ENCODE data around the gene FARP2. TPM values are rescaled to one million over a fixed set of nuclear protein-coding genes. Genes with fewer than 3 reads are reported as not detected.
"Not testable (repeated sequence)": the region's sequence is repeated elsewhere in the genome, so short reads cannot be mapped to it uniquely, and the experiment has no call there.

FARP2 gene
- total RNA-seq, 1 experiment from 2014 or later: 49.3 TPM

DNA sequence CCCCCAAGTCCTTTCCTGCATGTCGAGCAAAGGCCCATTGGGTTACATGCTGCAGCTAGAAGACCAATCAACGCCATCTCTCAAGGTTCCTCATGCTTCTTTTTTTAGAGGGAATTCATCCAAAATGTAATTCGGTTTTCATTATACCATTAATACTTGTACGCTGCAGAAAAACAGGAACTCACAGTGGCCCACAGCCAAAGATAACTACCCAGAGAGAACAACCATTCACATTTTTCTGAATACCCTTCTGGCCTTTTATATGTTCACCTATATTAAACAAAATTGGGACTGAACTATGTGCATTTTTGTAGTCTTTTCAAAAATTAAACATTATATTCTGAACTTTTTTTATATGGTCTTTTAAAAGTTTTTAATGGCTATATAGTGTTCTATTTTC, 25.8 kb downstream of the FARP2 start:
- Histone ChIP-seq H3K27me3 (ENCODE audit: insufficient read depth, low read length) (no peaks in the 10 kb centered on the region), H2AFZ (ENCODE audit: low read depth, low read length, poor library complexity, severe bottlenecking) (no peak overlapping the region), H3K9ac (ENCODE audit: low read length) (no peak overlapping the region), H3K27ac (ENCODE audit: low read depth, low read length) (no peak overlapping the region), H3K36me3 (ENCODE audit: control insufficient read depth in 1 of 2, insufficient read depth in 2 of 2, low read length in 2 of 2) (peaks cover 0 to 10% of the 10 kb centered on the region in 2 experiments; a peak in 1 of 4 replicates), H3K79me2 (ENCODE audit: insufficient read depth, low read length) (peaks cover 38% of the 10 kb centered on the region), H3K9me3 (ENCODE audit: control insufficient read depth in 1 of 2, insufficient read depth in 1 of 2, low read depth in 1 of 2, low read length in 2 of 2) (no peaks in the 10 kb centered on the region), H3K4me2 (ENCODE audit: low read length) (no peak overlapping the region), H4K20me1 (ENCODE audit: insufficient read depth) (no peaks in the 10 kb centered on the region), H3K4me1 (ENCODE audit: control insufficient read depth in 1 of 2, insufficient read depth in 2 of 2, low read length in 2 of 2) (no peaks in the 10 kb centered on the region), H3K4me3 (replicated peaks in 1 of 2; ENCODE audit: low read depth in 1 of 2, low read length in 2 of 2) (no peak overlapping the region), H3K9me2 (ENCODE audit: insufficient read depth) (no peaks in the 10 kb centered on the region)
- TF ChIP-seq ZNF274 (IDR thresholded peaks at IDR 0.05; ENCODE audit: low read depth, low read length) (no peak), SP1 (IDR thresholded peaks at IDR 0.05; ENCODE audit: low read depth) (no peak), POLR2AphosphoS5 (IDR thresholded peaks at IDR 0.05; ENCODE audit: low read depth, low read length) (no peak), SRF (IDR thresholded peaks at IDR 0.05; ENCODE audit: low read depth) (no peak)
- BruUV-seq (replicated peaks): no TSS peak
- intact Hi-C loops (cut with micrococcal nuclease): no loop called here
- ChIA-PET RAD21 (ENCODE audit: low non-redundant PET in 1 of 2, low total read pairs in 2 of 2, uncharacterized antibody in 2 of 2, unreplicated experiment in 2 of 2) (no interaction called here), CTCF (no interaction called here), POLR2A (no interaction called here)
- DNase-seq (ENCODE audit: low read depth, low spot score) (no peak), ATAC-seq (no peak)

DNA sequence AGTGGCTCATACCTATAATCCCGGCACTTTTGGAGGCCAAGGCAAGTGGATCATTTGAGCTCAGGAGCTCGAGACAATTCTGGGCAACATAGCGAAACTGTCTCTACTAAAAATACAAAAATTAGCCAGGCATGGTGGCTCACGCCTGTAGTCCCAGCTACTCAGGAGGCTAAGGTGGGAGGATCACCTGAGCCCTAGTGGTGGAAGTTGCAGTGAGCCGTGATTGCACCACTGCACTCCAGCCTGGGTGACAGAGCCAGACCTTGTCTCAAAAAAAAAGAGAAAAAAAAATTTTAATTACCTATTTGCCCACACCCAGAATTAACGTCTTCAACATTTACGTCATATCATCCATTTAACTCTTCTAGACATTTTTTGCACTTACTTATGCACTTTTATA, 29.4 kb downstream of the FARP2 start:
- H4K20me1 ChIP-seq (ENCODE audit: insufficient read depth); BruUV-seq (replicated peaks); H3K4me1 ChIP-seq (ENCODE audit: control insufficient read depth in 1 of 2, insufficient read depth in 2 of 2, low read length in 2 of 2); RAD21 ChIA-PET (ENCODE audit: low non-redundant PET in 1 of 2, low total read pairs in 2 of 2, uncharacterized antibody in 2 of 2, unreplicated experiment in 2 of 2); H3K9me3 ChIP-seq (ENCODE audit: control insufficient read depth in 1 of 2, insufficient read depth in 1 of 2, low read depth in 1 of 2, low read length in 2 of 2); intact Hi-C loops (cut with micrococcal nuclease); H3K36me3 ChIP-seq (ENCODE audit: control insufficient read depth in 1 of 2, insufficient read depth in 2 of 2, low read length in 2 of 2); POLR2A ChIA-PET; H2AFZ ChIP-seq (ENCODE audit: low read depth, low read length, poor library complexity, severe bottlenecking); H3K4me2 ChIP-seq (ENCODE audit: low read length); H3K27ac ChIP-seq (ENCODE audit: low read depth, low read length); H3K4me3 ChIP-seq (replicated peaks in 1 of 2; ENCODE audit: low read depth in 1 of 2, low read length in 2 of 2); H3K9me2 ChIP-seq (ENCODE audit: insufficient read depth); H3K27me3 ChIP-seq (ENCODE audit: insufficient read depth, low read length); DNase-seq (ENCODE audit: low read depth, low spot score); H3K9ac ChIP-seq (ENCODE audit: low read length); CTCF ChIA-PET: not testable (repeated sequence)
- ATAC-seq: peak; percentile 55; the same call in 1 of the 2 replicates
- H3K79me2 ChIP-seq (ENCODE audit: insufficient read depth, low read length): peaks cover 11% of the 10 kb centered on the region; the same call in 1 of the 2 replicates

Data from HCT116 (cell line).